ENCODE measurements around the gene GPR101.

The GPR101 gene

GRCh38 chrX:137033774-137034507, at the start of gene GPR101:
Gene GPR101, minus strand, starts transcription at chrX:137033995. Its CDS starts 2,321 bp downstream, at chrX:137031674.
- DNase-seq (ENCODE audit: low spot score) = no peak

- no peak for DNase-seq (ENCODE audit: low spot score)
Measured at GRCh38 chrX:137081239-137081638, 47.4 kb upstream of the GPR101 start.

GRCh38 chrX:137072396-137072795, 38.6 kb upstream of the GPR101 start:
- no peak for DNase-seq (ENCODE audit: low spot score)

GRCh38 chrX:137071596-137071995, 37.8 kb upstream of the GPR101 start:
- no peak for DNase-seq (ENCODE audit: low spot score)

GRCh38 chrX:137067147-137067546, 33.4 kb upstream of the GPR101 start:
- no peak for DNase-seq (ENCODE audit: low spot score)

- no peak for DNase-seq (ENCODE audit: low spot score)
Measured at GRCh38 chrX:137062915-137063617, 29.3 kb upstream of the GPR101 start.

- no peak for DNase-seq (ENCODE audit: low spot score)
Measured at GRCh38 chrX:137058339-137059127, 24.7 kb upstream of the GPR101 start.

- peak; percentile 9 for DNase-seq (ENCODE audit: low spot score)
Measured at GRCh38 chrX:137052643-137053235, 18.9 kb upstream of the GPR101 start.

GRCh38 chrX:137051978-137052642, 18.3 kb upstream of the GPR101 start:
- DNase-seq (ENCODE audit: low spot score) = peak; percentile 62

GRCh38 chrX:137044893-137045292, 11.1 kb upstream of the GPR101 start:
- no peak for DNase-seq (ENCODE audit: low spot score)

GRCh38 chrX:137043736-137044135, 9.9 kb upstream of the GPR101 start:
- DNase-seq (ENCODE audit: low spot score) = no peak

GRCh38 chrX:137041329-137041728, 7.5 kb upstream of the GPR101 start:
- no peak for DNase-seq (ENCODE audit: low spot score)

- DNase-seq (ENCODE audit: low spot score) = no peak
Measured at GRCh38 chrX:137040113-137040794, 6.5 kb upstream of the GPR101 start.

GRCh38 chrX:137034508-137034872, 695 bp upstream of the GPR101 start:
- no peak for DNase-seq (ENCODE audit: low spot score)

- DNase-seq (ENCODE audit: low spot score) = no peak
Measured at GRCh38 chrX:137032841-137033773, 688 bp downstream of the GPR101 start.

- DNase-seq (ENCODE audit: low spot score) = no peak
Measured at GRCh38 chrX:137032341-137032694, 1.5 kb downstream of the GPR101 start.

- peak; percentile 31 for DNase-seq (ENCODE audit: low spot score)
Measured at GRCh38 chrX:137031517-137032340, 2.1 kb downstream of the GPR101 start.

- DNase-seq (ENCODE audit: low spot score) = no peak
Measured at GRCh38 chrX:137031039-137031438, 2.8 kb downstream of the GPR101 start.

- DNase-seq (ENCODE audit: low spot score) = no peak
Measured at GRCh38 chrX:137028699-137029098, 5.1 kb downstream of the GPR101 start.
